ENCODE results near the gene COG1.
A peak's percentile ranks its signal among the peaks of the same experiment; 100 is the strongest.
"Not testable (repeated sequence)": the region's sequence is repeated elsewhere in the genome, so short reads cannot be mapped to it uniquely, and the experiment has no call there.

Gene COG1, protein sequence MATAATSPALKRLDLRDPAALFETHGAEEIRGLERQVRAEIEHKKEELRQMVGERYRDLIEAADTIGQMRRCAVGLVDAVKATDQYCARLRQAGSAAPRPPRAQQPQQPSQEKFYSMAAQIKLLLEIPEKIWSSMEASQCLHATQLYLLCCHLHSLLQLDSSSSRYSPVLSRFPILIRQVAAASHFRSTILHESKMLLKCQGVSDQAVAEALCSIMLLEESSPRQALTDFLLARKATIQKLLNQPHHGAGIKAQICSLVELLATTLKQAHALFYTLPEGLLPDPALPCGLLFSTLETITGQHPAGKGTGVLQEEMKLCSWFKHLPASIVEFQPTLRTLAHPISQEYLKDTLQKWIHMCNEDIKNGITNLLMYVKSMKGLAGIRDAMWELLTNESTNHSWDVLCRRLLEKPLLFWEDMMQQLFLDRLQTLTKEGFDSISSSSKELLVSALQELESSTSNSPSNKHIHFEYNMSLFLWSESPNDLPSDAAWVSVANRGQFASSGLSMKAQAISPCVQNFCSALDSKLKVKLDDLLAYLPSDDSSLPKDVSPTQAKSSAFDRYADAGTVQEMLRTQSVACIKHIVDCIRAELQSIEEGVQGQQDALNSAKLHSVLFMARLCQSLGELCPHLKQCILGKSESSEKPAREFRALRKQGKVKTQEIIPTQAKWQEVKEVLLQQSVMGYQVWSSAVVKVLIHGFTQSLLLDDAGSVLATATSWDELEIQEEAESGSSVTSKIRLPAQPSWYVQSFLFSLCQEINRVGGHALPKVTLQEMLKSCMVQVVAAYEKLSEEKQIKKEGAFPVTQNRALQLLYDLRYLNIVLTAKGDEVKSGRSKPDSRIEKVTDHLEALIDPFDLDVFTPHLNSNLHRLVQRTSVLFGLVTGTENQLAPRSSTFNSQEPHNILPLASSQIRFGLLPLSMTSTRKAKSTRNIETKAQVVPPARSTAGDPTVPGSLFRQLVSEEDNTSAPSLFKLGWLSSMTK

DNA sequence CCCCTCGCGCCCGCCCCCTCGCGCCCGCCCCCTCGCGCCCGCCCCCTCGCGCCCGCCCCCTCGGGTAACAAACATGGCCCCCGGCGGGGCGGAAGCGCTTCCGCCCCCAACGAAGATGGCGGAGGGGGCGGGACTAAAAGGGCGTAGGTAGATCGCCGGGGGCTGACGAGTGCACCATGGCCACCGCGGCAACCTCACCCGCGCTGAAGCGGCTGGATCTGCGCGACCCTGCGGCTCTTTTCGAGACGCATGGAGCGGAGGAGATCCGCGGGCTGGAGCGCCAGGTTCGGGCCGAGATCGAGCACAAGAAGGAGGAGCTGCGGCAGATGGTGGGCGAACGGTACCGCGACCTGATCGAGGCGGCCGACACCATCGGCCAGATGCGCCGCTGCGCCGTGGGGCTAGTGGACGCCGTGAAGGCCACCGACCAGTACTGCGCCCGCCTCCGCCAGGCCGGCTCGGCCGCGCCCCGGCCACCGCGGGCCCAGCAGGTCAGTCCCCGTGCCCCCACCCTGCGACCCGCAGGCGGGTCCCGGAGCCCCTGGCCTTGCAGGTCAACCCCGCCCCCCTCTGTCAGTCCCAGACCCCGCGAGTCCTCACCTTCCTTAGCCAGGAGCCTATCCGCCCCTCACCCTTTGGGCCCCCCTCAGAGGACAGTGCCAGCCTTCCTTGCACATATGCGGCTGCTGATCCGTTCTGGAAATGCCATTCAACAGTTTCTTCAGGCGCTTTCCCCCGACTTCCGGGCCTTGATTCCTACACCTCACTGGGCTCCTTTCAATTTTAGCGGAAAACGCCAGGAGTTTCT is at the start of gene COG1:
COG1 (plus strand) TSS at position 162 of the 808 bp plus-strand sequence; CDS start at position 177, 15 bp downstream.
- no peak for DNase-seq (ENCODE audit: extremely low read depth, low read depth)
- TF ChIP-seq, protein P1, sequence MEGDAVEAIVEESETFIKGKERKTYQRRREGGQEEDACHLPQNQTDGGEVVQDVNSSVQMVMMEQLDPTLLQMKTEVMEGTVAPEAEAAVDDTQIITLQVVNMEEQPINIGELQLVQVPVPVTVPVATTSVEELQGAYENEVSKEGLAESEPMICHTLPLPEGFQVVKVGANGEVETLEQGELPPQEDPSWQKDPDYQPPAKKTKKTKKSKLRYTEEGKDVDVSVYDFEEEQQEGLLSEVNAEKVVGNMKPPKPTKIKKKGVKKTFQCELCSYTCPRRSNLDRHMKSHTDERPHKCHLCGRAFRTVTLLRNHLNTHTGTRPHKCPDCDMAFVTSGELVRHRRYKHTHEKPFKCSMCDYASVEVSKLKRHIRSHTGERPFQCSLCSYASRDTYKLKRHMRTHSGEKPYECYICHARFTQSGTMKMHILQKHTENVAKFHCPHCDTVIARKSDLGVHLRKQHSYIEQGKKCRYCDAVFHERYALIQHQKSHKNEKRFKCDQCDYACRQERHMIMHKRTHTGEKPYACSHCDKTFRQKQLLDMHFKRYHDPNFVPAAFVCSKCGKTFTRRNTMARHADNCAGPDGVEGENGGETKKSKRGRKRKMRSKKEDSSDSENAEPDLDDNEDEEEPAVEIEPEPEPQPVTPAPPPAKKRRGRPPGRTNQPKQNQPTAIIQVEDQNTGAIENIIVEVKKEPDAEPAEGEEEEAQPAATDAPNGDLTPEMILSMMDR (IDR thresholded peaks at IDR 0.05; ENCODE audit: low read depth, low read length, missing control alignments), result no peak
- peak within 1 kb of the TSS; percentile 67 for H3K4me3 ChIP-seq (replicated peaks; ENCODE audit: low read depth, low read length)

DNA sequence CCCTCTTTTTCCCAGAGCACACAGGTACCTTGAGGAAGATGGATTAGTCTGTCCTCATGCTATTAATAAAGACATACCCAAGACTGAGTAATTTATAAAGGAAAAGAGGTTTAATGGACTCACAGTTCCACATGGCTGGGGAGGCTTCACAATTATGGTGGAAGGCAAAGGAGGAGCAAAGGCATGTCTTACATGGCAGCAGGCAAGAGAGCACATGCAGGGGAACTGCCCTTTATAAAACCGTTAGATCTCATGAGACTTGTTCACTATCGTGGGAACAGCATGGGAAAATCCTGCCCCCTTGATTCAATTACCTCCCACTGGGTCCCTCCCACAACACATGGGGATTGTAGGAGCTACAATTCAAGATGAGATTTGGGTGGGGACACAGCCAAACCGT is 48.6 kb upstream of the COG1 start:
- not testable (repeated sequence) for DNase-seq (ENCODE audit: extremely low read depth, low read depth); H3K4me3 ChIP-seq (replicated peaks; ENCODE audit: low read depth, low read length)

DNA sequence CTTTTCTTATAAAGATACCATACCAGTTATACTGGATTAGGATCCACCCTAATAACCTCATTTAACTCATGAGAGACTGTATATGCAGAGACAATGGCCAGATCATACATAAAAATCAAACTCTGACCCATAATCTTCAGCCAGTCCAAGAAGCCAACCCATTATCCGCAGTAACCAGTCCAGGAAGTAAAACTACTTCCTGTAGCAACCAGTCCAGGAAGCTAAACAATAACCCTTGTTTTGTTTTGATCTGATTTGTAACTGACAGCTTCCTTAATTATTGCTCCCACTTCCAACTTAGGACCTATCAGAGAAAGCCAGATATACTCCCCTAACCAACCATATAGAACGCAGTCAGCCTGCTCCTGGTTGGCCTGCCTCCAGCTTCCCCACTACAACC is 47.2 kb upstream of the COG1 start:
- TF ChIP-seq, protein P1 (IDR thresholded peaks at IDR 0.05; ENCODE audit: low read depth, low read length, missing control alignments), result no peak
- DNase-seq (ENCODE audit: extremely low read depth, low read depth), result no peak
- H3K4me3 ChIP-seq (replicated peaks; ENCODE audit: low read depth, low read length), result no peak overlapping the region

DNA sequence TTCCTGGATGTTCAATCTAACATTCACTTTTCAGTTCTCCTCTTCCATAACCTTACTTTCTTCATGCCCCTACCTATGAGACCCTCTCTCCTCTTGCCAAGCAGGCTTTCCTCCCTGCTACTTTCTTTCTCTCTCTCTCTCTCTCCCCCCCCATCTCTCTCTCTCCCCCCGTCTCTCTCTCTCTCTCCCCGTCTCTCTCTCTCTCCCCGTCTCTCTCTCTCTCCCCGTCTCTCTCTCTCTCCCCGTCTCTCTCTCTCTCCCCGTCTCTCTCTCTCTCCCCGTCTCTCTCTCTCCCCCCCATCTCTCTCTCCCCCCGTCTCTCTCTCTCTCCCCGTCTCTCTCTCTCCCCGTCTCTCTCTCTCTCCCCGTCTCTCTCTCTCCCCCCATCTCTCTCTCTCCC is 45.1 kb upstream of the COG1 start:
- H3K4me3 ChIP-seq (replicated peaks; ENCODE audit: low read depth, low read length); DNase-seq (ENCODE audit: extremely low read depth, low read depth): not testable (repeated sequence)

DNA sequence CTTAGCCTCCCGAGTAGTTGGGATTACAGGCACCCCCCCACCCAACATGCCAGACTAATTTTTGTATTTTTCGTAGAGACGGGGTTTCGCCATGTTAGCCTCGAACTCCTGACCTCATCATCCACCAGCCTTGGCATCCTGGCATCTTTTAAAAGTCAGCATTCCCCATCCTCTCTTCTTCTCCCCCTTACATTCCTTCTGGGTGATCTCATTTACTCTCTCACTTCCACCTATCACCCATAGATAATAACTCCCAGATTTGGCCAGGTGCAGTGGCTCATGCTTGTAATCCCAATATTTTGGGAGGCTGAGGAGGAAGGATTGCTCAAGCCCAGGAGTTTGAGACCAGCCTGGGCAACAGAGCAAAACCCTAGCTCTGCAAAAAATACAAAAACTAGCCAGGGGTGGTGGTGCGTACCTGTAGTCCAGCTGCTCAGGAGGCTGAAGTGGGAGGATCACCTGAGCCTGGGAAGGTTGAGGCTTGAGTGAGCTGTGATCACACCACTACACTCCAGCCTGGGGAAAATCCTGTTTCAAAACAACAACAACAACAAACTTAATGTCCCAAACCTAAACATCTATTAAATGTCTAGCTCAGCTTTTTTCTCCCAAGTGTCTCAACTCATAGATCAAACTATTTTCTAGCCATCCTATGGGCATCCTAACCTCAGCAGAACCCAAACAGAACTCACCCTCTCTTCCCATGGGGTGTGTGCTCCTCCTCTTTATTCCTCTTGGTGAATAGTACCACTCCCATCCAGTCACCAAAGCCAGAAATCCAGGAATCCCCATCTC is 44.1 kb upstream of the COG1 start:
- no peak overlapping the region for H3K4me3 ChIP-seq (replicated peaks; ENCODE audit: low read depth, low read length)

DNA sequence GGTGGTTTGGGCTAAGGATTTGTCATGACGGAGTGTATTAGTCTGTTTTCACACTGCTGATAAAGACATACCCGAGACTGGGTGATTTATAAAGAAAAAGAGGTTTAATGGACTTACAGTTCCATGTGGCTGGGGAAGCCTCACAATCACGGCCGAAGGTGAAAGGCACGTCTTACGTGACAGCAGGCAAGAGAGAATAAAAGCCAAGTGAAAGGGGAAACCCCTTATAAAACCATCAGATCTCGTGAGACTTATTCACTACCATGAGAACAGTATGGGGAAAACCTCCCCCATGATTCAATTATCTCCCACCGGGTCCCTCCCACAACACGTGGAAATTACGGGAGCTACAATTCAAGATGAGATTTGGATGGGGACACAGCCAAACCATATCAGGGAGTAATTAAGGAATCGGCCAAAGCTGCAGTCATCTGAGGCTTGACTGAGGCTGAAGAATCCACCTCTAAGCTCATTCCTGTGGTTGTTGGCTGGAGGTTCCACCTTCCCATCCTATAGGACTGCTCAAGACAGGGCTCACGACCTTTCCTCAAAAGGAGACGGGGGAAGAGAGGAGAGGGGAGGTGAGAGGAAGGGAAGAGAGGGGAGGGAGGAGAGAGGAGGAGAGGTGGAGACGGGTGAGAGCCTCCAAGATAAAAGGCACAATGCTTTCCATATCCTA is 42.1 kb upstream of the COG1 start:
- DNase-seq (ENCODE audit: extremely low read depth, low read depth); H3K4me3 ChIP-seq (replicated peaks; ENCODE audit: low read depth, low read length): not testable (repeated sequence)

More for the DNA sequence above, 44.1 kb upstream of the COG1 start:
- no peak for DNase-seq (ENCODE audit: extremely low read depth, low read depth)
- TF ChIP-seq, protein P1 (IDR thresholded peaks at IDR 0.05; ENCODE audit: low read depth, low read length, missing control alignments), result no peak

DNA sequence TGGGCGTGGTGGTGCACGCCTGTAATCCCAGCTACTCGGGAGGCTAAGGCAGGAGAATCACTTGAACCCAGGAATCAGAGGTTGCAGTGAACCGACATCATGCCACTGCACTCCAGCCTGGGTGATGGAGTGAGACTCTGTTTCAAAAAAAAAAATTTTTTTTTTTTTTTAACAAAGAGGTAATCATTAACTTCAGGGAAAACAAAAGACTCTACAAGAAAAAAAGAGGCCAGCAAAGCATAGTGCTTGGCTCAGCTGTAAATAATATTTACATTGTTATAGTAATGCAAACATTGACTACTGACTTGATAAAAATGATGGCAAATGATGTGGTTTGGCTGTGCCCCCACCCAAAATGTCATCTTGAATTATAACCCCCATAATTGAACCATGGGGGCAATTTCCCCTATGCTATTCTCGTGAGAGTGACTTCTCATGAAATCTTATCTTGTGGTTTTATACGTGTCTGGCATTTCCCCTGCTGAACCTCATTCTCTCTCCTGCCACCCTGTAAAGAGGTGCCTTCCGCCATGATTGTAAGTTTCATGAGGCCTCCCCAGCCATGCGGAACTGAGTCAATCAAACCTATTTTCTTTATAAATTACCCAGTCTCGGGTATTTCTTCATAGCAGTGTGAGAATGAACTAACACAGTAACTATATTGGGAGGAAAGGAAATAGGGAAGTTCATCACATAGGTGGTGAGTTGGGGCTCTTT is 40.8 kb upstream of the COG1 start:
- H3K4me3 ChIP-seq (replicated peaks; ENCODE audit: low read depth, low read length), result no peak overlapping the region
- TF ChIP-seq, protein P1 (IDR thresholded peaks at IDR 0.05; ENCODE audit: low read depth, low read length, missing control alignments), result no peak
- DNase-seq (ENCODE audit: extremely low read depth, low read depth), result no peak

Measured in HFF-Myc (cell line).